Natural killer cell (primary cell): ENCODE measurements around the gene MID1. TPM values are rescaled to one million over a fixed set of nuclear protein-coding genes. Genes with fewer than 3 reads are reported as not detected.

Source experiments
- ATAC-seq, 3 donors: fragments of 150-1000 bp in 2 of 3; fragments of 200-7000 bp in 1 of 3; cut with Tn5 transposase; 1 replicate in 1 of 3; 2 replicates in 2 of 3; pipeline ENCODE4 v1.10.0; 2021; ENCODE audit warnings: mild to moderate bottlenecking in 2 of 3, moderate library complexity in 2 of 3
- DNase-seq, 2 donors: peaks; one replicate each; pipeline versions ENCODE4 v3.0.0 to v3.0.0-alpha.2; 2013 to 2021; ENCODE audit warnings: mixed read lengths in 1 of 2
- H3K27ac ChIP-seq: one replicate; pipeline ENCODE4 v1.5.1; 2013; ENCODE audit warnings: mild to moderate bottlenecking, low read length
- H3K27me3 ChIP-seq: one replicate; pipeline ENCODE4 v1.6.1; 2013; ENCODE audit warnings: low read length; ENCODE audit not compliant: control insufficient read depth, insufficient read depth
- H3K36me3 ChIP-seq: one replicate; pipeline ENCODE4 v1.6.1; 2013; ENCODE audit warnings: low read length; ENCODE audit not compliant: control insufficient read depth, insufficient read depth
- H3K4me1 ChIP-seq: one replicate; pipeline ENCODE4 v1.6.1; 2013; ENCODE audit warnings: low read length; ENCODE audit not compliant: control insufficient read depth, insufficient read depth
- H3K4me3 ChIP-seq: one replicate; pipeline ENCODE4 v1.5.1; 2013; ENCODE audit warnings: low read length
- H3K9me3 ChIP-seq: one replicate; pipeline ENCODE4 v1.6.1; 2013; ENCODE audit warnings: low read length; ENCODE audit not compliant: control insufficient read depth, insufficient read depth
- H3K27ac Mint-ChIP-seq, 2 donors: one replicate each; pipeline ENCODE4 v1.8.0; 2022; ENCODE audit warnings: mild to moderate bottlenecking in 2 of 2, mixed read lengths in 2 of 2, moderate library complexity in 1 of 2
- H3K27me3 Mint-ChIP-seq, 2 donors: one replicate each; pipeline ENCODE4 v1.8.0; 2022; ENCODE audit warnings: low read depth in 2 of 2, mixed read lengths in 2 of 2
- H3K36me3 Mint-ChIP-seq: one replicate; pipeline ENCODE4 v1.8.0; 2022; ENCODE audit warnings: mixed read lengths
- H3K4me1 Mint-ChIP-seq, 2 donors: one replicate each; pipeline ENCODE4 v1.8.0; 2022; ENCODE audit warnings: mixed read lengths in 2 of 2
- H3K4me3 Mint-ChIP-seq: one replicate; pipeline ENCODE4 v1.8.0; 2022; ENCODE audit warnings: mild to moderate bottlenecking, moderate library complexity, mixed read lengths
- H3K9me3 Mint-ChIP-seq, 2 donors: one replicate each; pipeline ENCODE4 v1.8.0; 2022; ENCODE audit warnings: mixed read lengths in 2 of 2
- WGBS: methylation state at CpG from one replicate; pipeline ENCODE4 v1.1.7; 2013; ENCODE audit warnings: missing lambda C conversion rate; ENCODE audit not compliant: insufficient coverage; 5-methylcytosine and 5-hydroxymethylcytosine counted together
- intact Hi-C: fragments of 100-400 bp; cut with micrococcal nuclease; formaldehyde crosslinking; loops from one replicate; pipeline ENCODE4 v1.14.2; 2022
- total RNA-seq, 4 donors: library from RNA; stranded (reverse); fragments of 120-200 nt in 1 of 4; gene quantifications; one replicate each; pipeline versions ENCODE4 v1.2.3 to v1.2.4, GENCODE V29; 2013 to 2022
- TF ChIP-seq, protein P1 (sequence below): fragments of 200-600 bp; IDR thresholded peaks from one replicate; pipeline ENCODE4 v1.8.0; 2022; ENCODE audit warnings: antibody characterized with exemption

The MID1 gene
- total RNA-seq, 3 donors from 2014 or later (not counting 1 experiment from before 2014, with no cell fraction given): not detected

DNA sequence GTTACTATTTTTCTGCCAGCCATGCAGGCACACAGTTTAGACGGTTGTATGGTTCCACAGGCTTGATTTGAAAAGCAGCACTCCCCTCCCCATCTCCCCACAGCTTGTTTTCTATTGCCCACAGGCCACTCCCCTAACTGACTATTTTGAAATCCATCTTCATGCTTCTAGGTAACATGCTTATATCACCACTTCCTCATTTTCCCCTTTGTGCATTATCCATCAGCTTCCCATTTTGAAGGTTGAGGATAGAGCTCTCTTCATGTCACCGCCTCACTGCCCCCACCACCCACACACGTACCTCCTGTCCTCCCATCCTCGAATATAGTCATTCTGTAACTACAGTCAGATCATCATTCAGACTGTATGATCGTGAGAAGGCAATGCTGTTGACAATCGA is 224.7 kb downstream of the MID1 start:
- Mint-ChIP-seq H3K27ac (no peak overlapping the region), H3K4me1 (no peaks in the 10 kb centered on the region), H3K27me3 (peaks cover 0 to 3% of the 10 kb centered on the region in 2 donors), H3K4me3 (no peak overlapping the region), H3K36me3 (no peaks in the 10 kb centered on the region), H3K9me3 (peaks cover 0 to 4% of the 10 kb centered on the region in 2 donors)
- no peaks in the 10 kb centered on the region for H3K9me3 ChIP-seq
- no peaks in the 10 kb centered on the region for H3K27me3 ChIP-seq
- ATAC-seq (no peak), DNase-seq (no peak)
- intact Hi-C loops: no loop called here
- no peaks in the 10 kb centered on the region for H3K36me3 ChIP-seq
- H3K4me1 ChIP-seq: no peaks in the 10 kb centered on the region
- H3K4me3 ChIP-seq: no peak overlapping the region
- 44% methylated on average over 4 of the region's 6 CpGs for WGBS
- no peak overlapping the region for H3K27ac ChIP-seq
- TF ChIP-seq, protein P1, sequence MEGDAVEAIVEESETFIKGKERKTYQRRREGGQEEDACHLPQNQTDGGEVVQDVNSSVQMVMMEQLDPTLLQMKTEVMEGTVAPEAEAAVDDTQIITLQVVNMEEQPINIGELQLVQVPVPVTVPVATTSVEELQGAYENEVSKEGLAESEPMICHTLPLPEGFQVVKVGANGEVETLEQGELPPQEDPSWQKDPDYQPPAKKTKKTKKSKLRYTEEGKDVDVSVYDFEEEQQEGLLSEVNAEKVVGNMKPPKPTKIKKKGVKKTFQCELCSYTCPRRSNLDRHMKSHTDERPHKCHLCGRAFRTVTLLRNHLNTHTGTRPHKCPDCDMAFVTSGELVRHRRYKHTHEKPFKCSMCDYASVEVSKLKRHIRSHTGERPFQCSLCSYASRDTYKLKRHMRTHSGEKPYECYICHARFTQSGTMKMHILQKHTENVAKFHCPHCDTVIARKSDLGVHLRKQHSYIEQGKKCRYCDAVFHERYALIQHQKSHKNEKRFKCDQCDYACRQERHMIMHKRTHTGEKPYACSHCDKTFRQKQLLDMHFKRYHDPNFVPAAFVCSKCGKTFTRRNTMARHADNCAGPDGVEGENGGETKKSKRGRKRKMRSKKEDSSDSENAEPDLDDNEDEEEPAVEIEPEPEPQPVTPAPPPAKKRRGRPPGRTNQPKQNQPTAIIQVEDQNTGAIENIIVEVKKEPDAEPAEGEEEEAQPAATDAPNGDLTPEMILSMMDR: no peak
